GM23338 (cell line): ENCODE measurements around the gene TMCC1. TPM values are rescaled to one million over a fixed set of nuclear protein-coding genes. Genes with fewer than 3 reads are reported as not detected.

Experiments used
- ATAC-seq: fragments of 200-7000 bp; cut with Tn5 transposase; 3 replicates; pipeline ENCODE4 v1.9.1; 2020
- DNase-seq: peaks from one replicate; pipeline ENCODE4 v3.0.0-alpha.2; 2015; ENCODE audit warnings: low spot score
- H2AFZ ChIP-seq: fragments of 200-600 bp; sonication (generic); 2 replicates; pipeline ENCODE4 v1.8.0; 2016; ENCODE audit warnings: antibody characterized with exemption, mild to moderate bottlenecking, moderate library complexity
- H3F3A ChIP-seq: fragments of 200-600 bp; sonication (generic); replicated peaks from 2 replicates; pipeline ENCODE4 v1.8.0; 2017; ENCODE audit warnings: antibody characterized with exemption, mixed run types, low read depth
- H3K27ac ChIP-seq: fragments of 200-600 bp; sonication (generic); 2 replicates; pipeline ENCODE4 v1.6.1; 2016; ENCODE audit warnings: low read depth
- H3K27me3 ChIP-seq: fragments of 200-600 bp; sonication (generic); 2 replicates; pipeline ENCODE4 v1.8.0; 2016; ENCODE audit warnings: mild to moderate bottlenecking, mixed run types, moderate library complexity; ENCODE audit not compliant: insufficient read depth
- H3K36me3 ChIP-seq: fragments of 200-600 bp; sonication (generic); 2 replicates; pipeline ENCODE4 v1.8.0; 2016; ENCODE audit warnings: mild to moderate bottlenecking; ENCODE audit not compliant: insufficient read depth
- H3K4me1 ChIP-seq: fragments of 200-600 bp; sonication (generic); 2 replicates; pipeline ENCODE4 v1.8.0; 2016; ENCODE audit warnings: mild to moderate bottlenecking, moderate library complexity; ENCODE audit not compliant: insufficient read depth
- H3K4me2 ChIP-seq: fragments of 200-600 bp; sonication (generic); 2 replicates; pipeline ENCODE4 v1.7.1; 2017; ENCODE audit warnings: mixed run types
- H3K4me3 ChIP-seq: fragments of 200-600 bp; sonication (generic); 2 replicates; pipeline ENCODE4 v1.6.1; 2016; ENCODE audit warnings: mixed run types
- H3K79me2 ChIP-seq: fragments of 200-600 bp; sonication (generic); replicated peaks from 2 replicates; pipeline ENCODE4 v1.8.0; 2017; ENCODE audit warnings: mild to moderate bottlenecking; ENCODE audit not compliant: insufficient read depth
- H3K9me2 ChIP-seq: fragments of 200-600 bp; sonication (generic); 2 replicates; pipeline ENCODE4 v1.8.0; 2017; ENCODE audit not compliant: insufficient read depth
- H4K20me1 ChIP-seq: fragments of 200-600 bp; sonication (generic); replicated peaks from 2 replicates; pipeline ENCODE4 v1.8.0; 2017; ENCODE audit warnings: mild to moderate bottlenecking; ENCODE audit not compliant: insufficient read depth
- H3K27ac Mint-ChIP-seq: 2 replicates; pipeline ENCODE4 v1.8.0; 2020; ENCODE audit warnings: inconsistent platforms, mild to moderate bottlenecking, moderate library complexity, mixed read lengths
- H3K27me3 Mint-ChIP-seq: 3 replicates; pipeline ENCODE4 v1.8.0; 2022; ENCODE audit warnings: low read depth, mild to moderate bottlenecking, moderate library complexity, mixed read lengths, inconsistent platforms; ENCODE audit not compliant: insufficient read depth, poor library complexity
- H3K36me3 Mint-ChIP-seq: 3 replicates; pipeline ENCODE4 v1.8.0; 2021; ENCODE audit warnings: low read depth, mild to moderate bottlenecking, inconsistent platforms, moderate library complexity, mixed read lengths
- H3K4me1 Mint-ChIP-seq: 3 replicates; pipeline ENCODE4 v1.8.0; 2020; ENCODE audit warnings: mild to moderate bottlenecking, inconsistent platforms, mixed read lengths
- H3K4me3 Mint-ChIP-seq: 3 replicates; pipeline ENCODE4 v1.8.0; 2021; ENCODE audit warnings: moderate library complexity, mild to moderate bottlenecking, inconsistent platforms, mixed read lengths
- H3K9me3 Mint-ChIP-seq: 3 replicates; pipeline ENCODE4 v1.8.0; 2020; ENCODE audit warnings: moderate library complexity, mild to moderate bottlenecking, inconsistent platforms, mixed read lengths
- CREB1 ChIP-seq: fragments of 250-450 bp; sonication (Bioruptor Pico); IDR thresholded peaks from 2 replicates; pipeline ENCODE4 v1.5.0; 2020; ENCODE audit warnings: low read depth, mild to moderate bottlenecking, moderate library complexity
- CTCF ChIP-seq, 2 experiments: fragments of 200-600 bp in 1 of 2; sonication (generic) in 1 of 2; conservative IDR thresholded peaks; 2 replicates each; pipeline versions ENCODE4 v1.5.1 to v1.6.1; 2016 to 2017; ENCODE audit warnings: antibody characterized with exemption in 2 of 2, low read depth in 2 of 2, mild to moderate bottlenecking in 2 of 2, moderate library complexity in 1 of 2
- EZH2 ChIP-seq: fragments of 200-600 bp; sonication (generic); IDR thresholded peaks from one replicate; pipeline ENCODE4 v1.8.0; 2017; ENCODE audit warnings: antibody characterized with exemption, mild to moderate bottlenecking, low read depth; ENCODE audit not compliant: unreplicated experiment
- JUNB ChIP-seq: IDR thresholded peaks from one replicate; pipeline ENCODE4 v1.6.1; 2016; ENCODE audit warnings: antibody characterized with exemption; ENCODE audit not compliant: unreplicated experiment
- NANOG ChIP-seq: IDR thresholded peaks from 2 replicates; pipeline ENCODE4 v1.6.1; 2016; ENCODE audit warnings: antibody characterized with exemption, borderline replicate concordance
- POLR2AphosphoS5 ChIP-seq: IDR thresholded peaks from 2 replicates; pipeline ENCODE4 v1.6.1; 2016; ENCODE audit warnings: antibody characterized with exemption, low read depth
- REST ChIP-seq: IDR thresholded peaks from one replicate; pipeline ENCODE4 v1.6.1; 2018; ENCODE audit warnings: antibody characterized with exemption; ENCODE audit not compliant: unreplicated experiment
- ZNF114 ChIP-seq: fragments of 250-450 bp; sonication (Bioruptor Pico); IDR thresholded peaks from 2 replicates; pipeline ENCODE4 v1.5.0; 2020; ENCODE audit warnings: mild to moderate bottlenecking, moderate library complexity
- ZNF462 ChIP-seq: fragments of 250-450 bp; sonication (Bioruptor Pico); IDR thresholded peaks from 2 replicates; pipeline ENCODE4 v1.5.0; 2020; ENCODE audit warnings: mild to moderate bottlenecking, moderate library complexity
- polyA plus RNA-seq: library from polyadenylated mRNA; unstranded; fragments of >200 nt; fragmentation: Nextera tagmentation; extraction: Ambion mirVana; gene quantifications from 2 replicates; pipeline ENCODE4 v1.2.1, GENCODE V29; 2016
- total RNA-seq: library from RNA; depleted of rRNA; stranded (reverse); fragments of >200 nt; shearing (Covaris generic); gene quantifications from 2 replicates; pipeline ENCODE4 v1.2.3, GENCODE V29; 2014

The TMCC1 gene
- total and polyA plus RNA-seq, 2 experiments from 2014 or later: 8.2 to 18.4 TPM

- H3K36me3 ChIP-seq: no peaks in the 10 kb centered on the region
- H3K27ac ChIP-seq: peak overlapping the region; percentile 80
- Mint-ChIP-seq H3K27ac (peak overlapping the region; percentile 69), H3K4me1 (peaks cover 43% of the 10 kb centered on the region), H3K9me3 (no peaks in the 10 kb centered on the region), H3K4me3 (no peak overlapping the region), H3K36me3 (peaks cover 3% of the 10 kb centered on the region; the same call in 2 of the 3 replicates), H3K27me3 (no peaks in the 10 kb centered on the region)
- TF ChIP-seq ZNF114 (CRISPR knock-in tag) (no peak), CREB1 (CRISPR knock-in tag) (no peak), REST (no peak), POLR2AphosphoS5 (no peak), ZNF462 (peak; percentile 91), JUNB (no peak), CTCF (conservative IDR thresholded peaks at IDR 0.05; ENCODE audit: low read depth in 2 of 2) (peak in 1 of 2 experiments; percentile 39; a peak in 2 of 4 replicates), EZH2 (no peak), NANOG (no peak)
- no peaks in the 10 kb centered on the region for H3K27me3 ChIP-seq
- H3K79me2 ChIP-seq: no peaks in the 10 kb centered on the region
- no peak overlapping the region for H3K4me3 ChIP-seq
- peaks cover 25% of the 10 kb centered on the region for H3K4me1 ChIP-seq
- ATAC-seq: peak; percentile 77
- H3K4me2 ChIP-seq: peak overlapping the region; percentile 25; the same call in 1 of the 2 replicates
- DNase-seq: peak; percentile 59
- H3K9me2 ChIP-seq: no peaks in the 10 kb centered on the region
- 0 out of 2 replicates have a peak, but pooled peaks cover 4% of the 10 kb centered on the region for H3F3A ChIP-seq
- H2AFZ ChIP-seq: no peak overlapping the region
- H4K20me1 ChIP-seq: no peaks in the 10 kb centered on the region
These were observed 241.9 kb downstream of the TMCC1 start for GRCh38 chr3:129651435-129652202.
